RPMI8226 (cell line): ENCODE measurements around the gene AGAP2.
"Not testable (repeated sequence)": the region's sequence is repeated elsewhere in the genome, so short reads cannot be mapped to it uniquely, and the experiment has no call there.

Experiments used
- DNase-seq: peaks from one replicate; pipeline ENCODE4 v3.0.0-alpha.2; 2015

The AGAP2 gene

GRCh38 chr12:57735198-57735855 is 3.2 kb downstream of the AGAP2 start:
- DNase-seq, result no peak

- no peak for DNase-seq
Observed at GRCh38 chr12:57734591-57734990, 4.0 kb downstream of the AGAP2 start.

- DNase-seq, result no peak
Observed at GRCh38 chr12:57733928-57734327, 4.6 kb downstream of the AGAP2 start.

GRCh38 chr12:57732726-57733593 is 5.6 kb downstream of the AGAP2 start:
- DNase-seq, result no peak

GRCh38 chr12:57732270-57732669 is 6.3 kb downstream of the AGAP2 start:
- DNase-seq, result no peak

GRCh38 chr12:57731411-57732080 is 7.0 kb downstream of the AGAP2 start:
- DNase-seq, result no peak

GRCh38 chr12:57730336-57731067 is 8.0 kb downstream of the AGAP2 start:
- DNase-seq, result no peak

GRCh38 chr12:57729321-57729844 is 9.2 kb downstream of the AGAP2 start:
- no peak for DNase-seq

GRCh38 chr12:57727758-57728395 is 10.7 kb downstream of the AGAP2 start:
- DNase-seq, result no peak

- no peak for DNase-seq
Observed at GRCh38 chr12:57726884-57727757, 11.4 kb downstream of the AGAP2 start.

GRCh38 chr12:57726151-57726883 is 12.2 kb downstream of the AGAP2 start:
- no peak for DNase-seq

GRCh38 chr12:57725851-57726150 is 12.7 kb downstream of the AGAP2 start:
- DNase-seq, result no peak

GRCh38 chr12:57724936-57725740 is 13.4 kb downstream of the AGAP2 start:
- DNase-seq, result no peak

- no peak for DNase-seq
Observed at GRCh38 chr12:57724003-57724935, 14.3 kb downstream of the AGAP2 start.

- DNase-seq, result no peak
Observed at GRCh38 chr12:57723630-57723962, 14.9 kb downstream of the AGAP2 start.

GRCh38 chr12:57722716-57723629 is 15.6 kb downstream of the AGAP2 start:
- no peak for DNase-seq

GRCh38 chr12:57721846-57722608 is 16.5 kb downstream of the AGAP2 start:
- not testable (repeated sequence) for DNase-seq
